H1 (cell line): ENCODE results near the gene ZNF592. TPM values are rescaled to one million over a fixed set of nuclear protein-coding genes. Genes with fewer than 3 reads are reported as not detected.

Experiments
- CTCF ChIA-PET: fragments of 300-600 bp; sonication (Branson Sonifier 250); formaldehyde crosslinking; loops from one replicate; lab custom pipeline; 2021; ENCODE audit not compliant: partially characterized antibody; lab: Charles Lee
- POLR2A ChIA-PET: fragments of 300-600 bp; sonication (Branson Sonifier 250); formaldehyde crosslinking; loops from one replicate; lab custom pipeline; 2021; ENCODE audit warnings: inconsistent platforms; ENCODE audit not compliant: partially characterized antibody; lab: Charles Lee
- DNase-seq, 2 experiments: peaks; one replicate each; pipeline versions ENCODE4 v3.0.0 to v3.0.0-alpha.2; 2010 to 2022; ENCODE audit warnings: low spot score in 2 of 2, low read depth in 1 of 2, mixed read lengths in 1 of 2
- FAIRE-seq: peaks from 2 replicates; lab custom pipeline; 2011; peaks lifted over from hg19 to GRCh38; lab: Jason Lieb, UNC
- H2AFZ ChIP-seq: 2 replicates; pipeline ENCODE4 v1.8.1; 2012; ENCODE audit warnings: low read length, inconsistent platforms
- H2AK5ac ChIP-seq: 2 replicates; pipeline ENCODE4 v1.6.1; 2013; ENCODE audit warnings: low read depth, low read length
- H2BK120ac ChIP-seq: replicated peaks from 2 replicates; pipeline ENCODE3; 2013; ENCODE audit warnings: low read depth, low read length, inconsistent platforms
- H2BK12ac ChIP-seq: 2 replicates; pipeline ENCODE4 v1.6.1; 2013; ENCODE audit warnings: low read depth, low read length
- H2BK15ac ChIP-seq: 2 replicates; pipeline ENCODE4 v1.6.1; 2013; ENCODE audit warnings: low read length
- H2BK20ac ChIP-seq: 2 replicates; pipeline ENCODE4 v1.6.1; 2013; ENCODE audit warnings: low read length
- H2BK5ac ChIP-seq: 2 replicates; pipeline ENCODE4 v1.6.1; 2013; ENCODE audit warnings: low read depth, low read length
- H3K14ac ChIP-seq: 2 replicates; pipeline ENCODE4 v1.6.1; 2013; ENCODE audit warnings: inconsistent platforms; ENCODE audit not compliant: insufficient read length
- H3K18ac ChIP-seq: 2 replicates; pipeline ENCODE4 v1.6.1; 2013; ENCODE audit warnings: low read length; ENCODE audit errors: extremely low read depth
- H3K23ac ChIP-seq: 2 replicates; pipeline ENCODE4 v1.6.1; 2013; ENCODE audit warnings: inconsistent platforms; ENCODE audit not compliant: insufficient read length
- H3K23me2 ChIP-seq: 2 replicates; pipeline ENCODE4 v1.6.1; 2013; ENCODE audit warnings: low read depth, low read length
- H3K27ac ChIP-seq: 2 replicates; pipeline ENCODE4 v1.6.1; 2011; ENCODE audit warnings: low read depth, low read length, inconsistent platforms
- H3K27me3 ChIP-seq, 4 experiments: replicated peaks in 1 of 4; 1 replicate in 1 of 4; 2 replicates in 3 of 4; pipeline versions ENCODE4 v1.6.1 to v1.8.1; 2011 to 2013; ENCODE audit warnings: low read length in 3 of 4, mild to moderate bottlenecking in 3 of 4, inconsistent platforms in 2 of 4, mixed read lengths in 2 of 4, moderate library complexity in 1 of 4; ENCODE audit not compliant: control insufficient read depth in 3 of 4, insufficient read depth in 3 of 4; ENCODE audit errors: extremely low read depth in 1 of 4
- H3K36me3 ChIP-seq, 4 experiments: 2 replicates each; pipeline versions ENCODE4 v1.6.1 to v1.8.1; 2011 to 2013; ENCODE audit warnings: mild to moderate bottlenecking in 4 of 4, low read length in 3 of 4, moderate library complexity in 2 of 4, control low read depth in 1 of 4, inconsistent platforms in 1 of 4; ENCODE audit not compliant: insufficient read depth in 4 of 4, control insufficient read depth in 2 of 4
- H3K4ac ChIP-seq: replicated peaks from 2 replicates; pipeline ENCODE3; 2013; ENCODE audit warnings: low read length, low read depth, mixed read lengths, inconsistent platforms; ENCODE audit not compliant: insufficient read length
- H3K4me1 ChIP-seq, 4 experiments: replicated peaks in 1 of 4; 1 replicate in 1 of 4; 2 replicates in 3 of 4; pipeline versions ENCODE4 v1.6.1 to v1.8.1; 2011 to 2013; ENCODE audit warnings: low read length in 3 of 4, inconsistent platforms in 2 of 4, mixed read lengths in 1 of 4; ENCODE audit not compliant: insufficient read depth in 4 of 4, control insufficient read depth in 3 of 4
- H3K4me2 ChIP-seq, 2 experiments: 2 replicates each; pipeline versions ENCODE4 v1.6.1 to v1.8.1; 2011 to 2013; ENCODE audit warnings: low read depth in 2 of 2, low read length in 2 of 2, control low read depth in 1 of 2, inconsistent platforms in 1 of 2, mild to moderate bottlenecking in 1 of 2; ENCODE audit not compliant: insufficient read depth in 1 of 2
- H3K4me3 ChIP-seq, 4 experiments: fragments of 200-600, 300-600 bp in 1 of 4; sonication (generic), shearing (Covaris generic), sonication (Bioruptor Twin) in 1 of 4; 2 replicates each; pipeline versions ENCODE4 v1.5.1 to v1.8.1; 2011 to 2016; ENCODE audit warnings: low read length in 4 of 4, low read depth in 3 of 4, control low read depth in 2 of 4, inconsistent platforms in 2 of 4, mild to moderate bottlenecking in 2 of 4, mixed read lengths in 1 of 4, moderate library complexity in 1 of 4; ENCODE audit not compliant: insufficient read depth in 2 of 4; ENCODE audit errors: extremely low read depth in 1 of 4
- H3K56ac ChIP-seq: replicated peaks from 2 replicates; pipeline ENCODE3; 2013; ENCODE audit warnings: low read depth, mild to moderate bottlenecking, mixed read lengths, low read length, inconsistent platforms; ENCODE audit not compliant: insufficient read length
- H3K79me1 ChIP-seq: 2 replicates; pipeline ENCODE4 v1.6.1; 2013; ENCODE audit warnings: low read depth, low read length, control low read depth
- H3K79me2 ChIP-seq, 2 experiments: 2 replicates each; pipeline versions ENCODE4 v1.6.1 to v1.8.1; 2012 to 2013; ENCODE audit warnings: low read length in 2 of 2, mild to moderate bottlenecking in 2 of 2, inconsistent platforms in 1 of 2; ENCODE audit not compliant: insufficient read depth in 2 of 2, control insufficient read depth in 1 of 2
- H3K9ac ChIP-seq, 4 experiments: replicated peaks in 1 of 4; 1 replicate in 1 of 4; 2 replicates in 3 of 4; pipeline versions ENCODE4 v1.6.1 to v1.8.1; 2011 to 2013; ENCODE audit warnings: low read depth in 3 of 4, low read length in 3 of 4, control low read depth in 2 of 4, mild to moderate bottlenecking in 2 of 4, moderate library complexity in 2 of 4, inconsistent platforms in 1 of 4; ENCODE audit errors: extremely low read depth in 1 of 4
- H3K9me3 ChIP-seq, 2 experiments: 2 replicates each; pipeline versions ENCODE4 v1.6.1 to v1.8.1; 2012 to 2013; ENCODE audit warnings: mild to moderate bottlenecking in 2 of 2, moderate library complexity in 2 of 2, control low read depth in 1 of 2, inconsistent platforms in 1 of 2, low read depth in 1 of 2, low read length in 1 of 2, mixed read lengths in 1 of 2; ENCODE audit not compliant: insufficient read depth in 2 of 2
- H4K20me1 ChIP-seq, 2 experiments: replicated peaks in 1 of 2; 2 replicates each; pipeline versions ENCODE3 to v1.8.1; 2011 to 2013; ENCODE audit warnings: inconsistent platforms in 2 of 2, low read length in 2 of 2, mild to moderate bottlenecking in 1 of 2; ENCODE audit not compliant: insufficient read depth in 2 of 2, control insufficient read depth in 1 of 2
- H4K5ac ChIP-seq: 2 replicates; pipeline ENCODE4 v1.6.1; 2013; ENCODE audit warnings: low read length, low read depth, mixed read lengths, inconsistent platforms; ENCODE audit not compliant: insufficient read length
- H4K8ac ChIP-seq: 2 replicates; pipeline ENCODE4 v1.8.0; 2013; ENCODE audit warnings: mild to moderate bottlenecking, moderate library complexity, low read length, inconsistent platforms; ENCODE audit not compliant: insufficient read depth; ENCODE audit errors: extremely low read depth
- H4K91ac ChIP-seq: replicated peaks from 2 replicates; pipeline ENCODE3; 2013; ENCODE audit warnings: low read length, mixed read lengths, inconsistent platforms; ENCODE audit not compliant: insufficient read length
- BACH1 ChIP-seq: IDR thresholded peaks from 2 replicates; pipeline ENCODE4 v1.6.1; 2012; ENCODE audit warnings: low read length, improper control_type of control experiment
- EZH2 ChIP-seq: fragments of 200-600 bp; sonication (generic); IDR thresholded peaks from 2 replicates; pipeline ENCODE4 v1.7.1; 2012; ENCODE audit warnings: low read depth, mild to moderate bottlenecking, moderate library complexity, low read length, inconsistent platforms; ENCODE audit not compliant: severe bottlenecking
- KDM5A ChIP-seq: fragments of 200-600 bp; IDR thresholded peaks from 2 replicates; pipeline ENCODE4 v1.7.1; 2012; ENCODE audit warnings: mild to moderate bottlenecking, low read length, inconsistent platforms, mixed read lengths
- SP4 ChIP-seq: IDR thresholded peaks from 2 replicates; pipeline ENCODE4 v1.6.1; 2012; ENCODE audit warnings: low read length, inconsistent platforms
- TBP ChIP-seq: IDR thresholded peaks from 2 replicates; pipeline ENCODE4 v1.6.1; 2011; ENCODE audit warnings: low read depth, low read length, improper control_type of control experiment
- WGBS, 2 experiments: shearing (Covaris generic) in 1 of 2; methylation state at CpG; one replicate each; pipeline versions ENCODE4 v1.1.6 to v1.1.7; 2013 to 2015; ENCODE audit warnings: low lambda C conversion rate in 2 of 2, mixed read lengths in 2 of 2, inconsistent platforms in 1 of 2, low coverage in 1 of 2, missing lambda C conversion rate in 1 of 2; ENCODE audit not compliant: insufficient replicate concordance in 2 of 2, insufficient coverage in 1 of 2, insufficient read length in 1 of 2; ENCODE audit errors: extremely low coverage in 1 of 2, missing lambda C conversion rate in 1 of 2; 5-methylcytosine and 5-hydroxymethylcytosine counted together
- polyA plus RNA-seq, 7 experiments: library from polyadenylated mRNA; depleted of rRNA in 3 of 7; stranded (reverse) in 5 of 7; unstranded in 2 of 7; fragments of >200 nt in 5 of 7; fragments of 200-250 nt in 2 of 7; gene quantifications; 1 replicate in 5 of 7; 2 replicates in 1 of 7; 4 replicates in 1 of 7; pipeline versions ENCODE4 v1.2.1 to v1.2.3, GENCODE V29; 2011 to 2013; ENCODE audit warnings: missing spikeins in 2 of 7, mixed read lengths in 2 of 7
- total RNA-seq: library from RNA; stranded (reverse); fragmentation: NEBNext Ultra II Directional; extraction: Animal tissue kit (Norgen Biotek cat#: 25700); gene quantifications from 2 replicates; pipeline ENCODE4 v1.2.1, GENCODE V29; 2021

ZNF592 gene
- total and polyA plus RNA-seq, 2 of the 8 experiments (the other 6 are each of a cell fraction or from before 2014, with no cell fraction given), result 14.2 to 33.0 TPM

DNA sequence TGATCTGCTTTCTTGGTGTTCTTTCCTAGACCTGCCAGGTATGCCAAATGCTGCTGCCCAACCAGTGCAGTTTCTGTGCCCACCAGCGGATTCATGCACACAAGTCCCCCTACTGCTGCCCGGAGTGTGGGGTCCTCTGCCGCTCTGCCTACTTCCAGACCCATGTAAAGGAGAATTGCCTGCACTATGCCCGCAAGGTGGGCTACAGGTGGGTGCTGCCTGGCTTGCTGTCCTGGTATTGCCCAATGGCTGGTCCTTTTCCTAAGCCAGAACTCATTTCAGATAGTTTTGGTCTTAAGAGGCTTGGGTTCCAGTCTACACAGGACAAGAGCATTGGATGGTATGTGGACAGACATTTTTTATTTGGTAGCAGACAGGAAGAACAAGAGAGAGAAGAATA is 42.3 kb downstream of the ZNF592 start:
- Histone ChIP-seq H3K56ac (no peak overlapping the region), H2BK5ac (no peak overlapping the region), H2BK20ac (no peak overlapping the region), H3K79me2 (peaks cover 0 to 28% of the 10 kb centered on the region in 2 experiments; a peak in 2 of 4 replicates), H2AFZ (no peak overlapping the region), H2AK5ac (no peak overlapping the region), H3K36me3 (peaks cover 0 to 15% (median 4%) of the 10 kb centered on the region in 4 experiments; a peak in 4 of 8 replicates), H4K5ac (no peak overlapping the region), H3K18ac (no peak overlapping the region), H4K91ac (no peak overlapping the region)
- WGBS, 2 experiments, result 86% methylated on average over 4 of the region's 4 CpGs; no CpG with 5 or more reads in 1 of the 2 experiments
- no peak for DNase-seq
- TF ChIP-seq KDM5A (no peak), SP4 (no peak), EZH2 (no peak), TBP (no peak), BACH1 (no peak)
- TF ChIP-seq, all 59 proteins: peak for 0
- Histone ChIP-seq H2BK120ac (no peak overlapping the region), H3K4me2 (no peak overlapping the region), H3K27me3 (no peaks in the 10 kb centered on the region), H3K9ac (no peak overlapping the region), H3K23ac (no peak overlapping the region), H3K9me3 (no peaks in the 10 kb centered on the region), H2BK12ac (no peak overlapping the region), H3K14ac (no peak overlapping the region), H3K4me1 (0 out of 7 replicates have a peak, but pooled peaks cover 0 to 2% (median 0%) of the 10 kb centered on the region in 4 experiments), H3K4me3 (no peak overlapping the region), H3K23me2 (no peaks in the 10 kb centered on the region), H3K4ac (no peak overlapping the region), H2BK15ac (no peak overlapping the region), H3K27ac (no peak overlapping the region), H3K79me1 (peaks cover 4% of the 10 kb centered on the region), H4K8ac (no peak overlapping the region), H4K20me1 (peaks cover 2% of the 10 kb centered on the region in 2 experiments)
- CTCF ChIA-PET, result interaction anchor here (0.9 to 2.2 kb wide), 6 partner anchors 9 to 41 kb away, joined by 3 to 10 read pairs (median 4); no protein-coding TSS in a partner anchor
- FAIRE-seq, result no peak
- POLR2A ChIA-PET, result interaction anchor here (1.0 kb wide), 1 partner anchor 106 kb away, joined by 4 read pairs; no protein-coding TSS in a partner anchor
